Osteoblast (primary cell): Measurements from ENCODE around the gene MBP. TPM values are rescaled to one million over a fixed set of nuclear protein-coding genes. Genes with fewer than 3 reads are reported as not detected.

Source experiments
- DNase-seq: peaks from one replicate; pipeline ENCODE4 v3.0.0; 2011; ENCODE audit warnings: low spot score, mixed read lengths; ENCODE audit not compliant: insufficient read length; ENCODE audit errors: missing footprints
- H2AFZ ChIP-seq: 2 replicates; pipeline ENCODE4 v1.6.0; 2011; ENCODE audit warnings: mild to moderate bottlenecking, low read length
- H3K27ac ChIP-seq: 2 replicates; pipeline ENCODE4 v1.5.1; 2011; ENCODE audit warnings: mild to moderate bottlenecking, low read depth, low read length, moderate library complexity
- H3K27me3 ChIP-seq: 2 replicates; pipeline ENCODE4 v1.6.0; 2012; ENCODE audit warnings: mild to moderate bottlenecking, control low read depth, inconsistent platforms, low read length, moderate library complexity; ENCODE audit not compliant: insufficient read depth
- H3K36me3 ChIP-seq: 2 replicates; pipeline ENCODE4 v1.5.1; 2011; ENCODE audit warnings: mild to moderate bottlenecking, low read length, control low read depth, moderate library complexity; ENCODE audit not compliant: insufficient read depth
- H3K4me1 ChIP-seq: 2 replicates; pipeline ENCODE4 v1.5.1; 2011; ENCODE audit warnings: mild to moderate bottlenecking, low read length, control low read depth, moderate library complexity; ENCODE audit not compliant: insufficient read depth
- H3K4me2 ChIP-seq: 2 replicates; pipeline ENCODE4 v1.6.0; 2011; ENCODE audit warnings: mild to moderate bottlenecking, low read length; ENCODE audit not compliant: insufficient read depth
- H3K4me3 ChIP-seq: fragments of 200-600 bp; sonication (generic); 3 replicates; pipeline ENCODE4 v1.5.1; 2012; ENCODE audit warnings: mild to moderate bottlenecking, low read length, inconsistent platforms; ENCODE audit not compliant: insufficient read depth
- H3K79me2 ChIP-seq: 2 replicates; pipeline ENCODE4 v1.6.0; 2012; ENCODE audit warnings: mild to moderate bottlenecking, low read length, control low read depth, inconsistent platforms; ENCODE audit not compliant: insufficient read depth
- H3K9me3 ChIP-seq: 2 replicates; pipeline ENCODE4 v1.5.1; 2011; ENCODE audit warnings: low read depth, low read length, control low read depth
- H4K20me1 ChIP-seq: 2 replicates; pipeline ENCODE4 v1.6.0; 2012; ENCODE audit warnings: mild to moderate bottlenecking, low read length, control low read depth; ENCODE audit not compliant: insufficient read depth
- total RNA-seq: library from RNA; depleted of rRNA; stranded (reverse); fragments of >200 nt; gene quantifications from 2 replicates; pipeline ENCODE4 v1.2.3, GENCODE V29; 2012
- TF ChIP-seq, protein P1 (sequence below): IDR thresholded peaks from 2 replicates; pipeline ENCODE4 v1.5.1; 2011; ENCODE audit warnings: mild to moderate bottlenecking, low read depth, low read length, moderate library complexity; ENCODE audit errors: extremely low read depth

The MBP gene
- total RNA-seq, 1 donor, result 2.2 TPM

GRCh38 chr18:77042583-77042982 lies 90.0 kb downstream of the MBP start:
- Histone ChIP-seq H3K79me2 (no peaks in the 10 kb centered on the region), H3K36me3 (no peaks in the 10 kb centered on the region), H2AFZ (no peak overlapping the region), H3K4me1 (no peaks in the 10 kb centered on the region), H3K9me3 (no peaks in the 10 kb centered on the region), H3K27ac (peak overlapping the region; percentile 23), H3K4me2 (no peak overlapping the region), H3K27me3 (no peaks in the 10 kb centered on the region), H4K20me1 (no peaks in the 10 kb centered on the region), H3K4me3 (no peak overlapping the region)
- peak; percentile 64 for DNase-seq
- TF ChIP-seq, protein P1, sequence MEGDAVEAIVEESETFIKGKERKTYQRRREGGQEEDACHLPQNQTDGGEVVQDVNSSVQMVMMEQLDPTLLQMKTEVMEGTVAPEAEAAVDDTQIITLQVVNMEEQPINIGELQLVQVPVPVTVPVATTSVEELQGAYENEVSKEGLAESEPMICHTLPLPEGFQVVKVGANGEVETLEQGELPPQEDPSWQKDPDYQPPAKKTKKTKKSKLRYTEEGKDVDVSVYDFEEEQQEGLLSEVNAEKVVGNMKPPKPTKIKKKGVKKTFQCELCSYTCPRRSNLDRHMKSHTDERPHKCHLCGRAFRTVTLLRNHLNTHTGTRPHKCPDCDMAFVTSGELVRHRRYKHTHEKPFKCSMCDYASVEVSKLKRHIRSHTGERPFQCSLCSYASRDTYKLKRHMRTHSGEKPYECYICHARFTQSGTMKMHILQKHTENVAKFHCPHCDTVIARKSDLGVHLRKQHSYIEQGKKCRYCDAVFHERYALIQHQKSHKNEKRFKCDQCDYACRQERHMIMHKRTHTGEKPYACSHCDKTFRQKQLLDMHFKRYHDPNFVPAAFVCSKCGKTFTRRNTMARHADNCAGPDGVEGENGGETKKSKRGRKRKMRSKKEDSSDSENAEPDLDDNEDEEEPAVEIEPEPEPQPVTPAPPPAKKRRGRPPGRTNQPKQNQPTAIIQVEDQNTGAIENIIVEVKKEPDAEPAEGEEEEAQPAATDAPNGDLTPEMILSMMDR, result no peak

GRCh38 chr18:77039196-77040130 lies 93.1 kb downstream of the MBP start:
- Histone ChIP-seq H3K4me3 (no peak overlapping the region), H3K4me2 (no peak overlapping the region), H3K9me3 (no peaks in the 10 kb centered on the region), H3K4me1 (peaks cover 7% of the 10 kb centered on the region), H3K79me2 (no peaks in the 10 kb centered on the region), H3K36me3 (no peaks in the 10 kb centered on the region), H3K27ac (no peak overlapping the region), H2AFZ (no peak overlapping the region), H3K27me3 (no peaks in the 10 kb centered on the region), H4K20me1 (no peaks in the 10 kb centered on the region)
- peak; percentile 74 for DNase-seq
- TF ChIP-seq, protein P1, result no peak

DNA sequence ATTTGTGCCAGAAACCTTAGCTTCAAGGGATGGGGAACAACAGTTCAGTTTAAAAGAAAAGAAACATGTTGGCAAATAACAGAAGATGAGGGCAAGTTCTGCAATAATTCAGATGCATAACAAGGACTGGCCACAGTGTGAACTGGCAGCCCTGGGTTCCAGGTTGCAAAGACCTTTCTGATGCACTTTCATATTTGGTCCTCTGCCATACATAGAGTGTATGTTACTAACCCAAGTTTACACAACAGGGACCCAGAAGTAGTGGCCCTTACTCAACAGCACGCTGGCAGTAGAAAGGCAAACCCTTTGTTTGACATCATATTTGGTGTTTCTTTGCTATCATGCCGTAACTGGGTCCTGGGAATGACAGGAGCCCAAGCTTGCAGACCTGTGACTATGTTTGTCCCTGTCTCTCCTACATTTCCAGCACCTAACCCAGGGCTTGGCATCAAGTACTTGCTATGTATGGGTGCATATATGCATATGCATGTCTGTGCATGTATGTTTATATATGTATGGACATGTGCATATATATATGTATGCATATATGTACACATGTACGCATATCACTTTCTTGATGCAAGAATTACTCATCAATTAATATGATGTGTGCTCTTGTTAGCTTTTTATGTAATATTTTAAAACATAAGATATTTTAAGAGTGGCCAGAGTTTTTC lies 94.3 kb downstream of the MBP start:
- Histone ChIP-seq H3K4me2 (no peak overlapping the region), H2AFZ (no peak overlapping the region), H3K4me1 (peaks cover 7% of the 10 kb centered on the region), H3K79me2 (no peaks in the 10 kb centered on the region), H3K4me3 (no peak overlapping the region), H3K27me3 (no peaks in the 10 kb centered on the region), H3K36me3 (no peaks in the 10 kb centered on the region), H3K27ac (no peak overlapping the region), H3K9me3 (no peaks in the 10 kb centered on the region), H4K20me1 (no peaks in the 10 kb centered on the region)
- DNase-seq, result peak; percentile 21
- TF ChIP-seq, protein P1, result no peak

DNA sequence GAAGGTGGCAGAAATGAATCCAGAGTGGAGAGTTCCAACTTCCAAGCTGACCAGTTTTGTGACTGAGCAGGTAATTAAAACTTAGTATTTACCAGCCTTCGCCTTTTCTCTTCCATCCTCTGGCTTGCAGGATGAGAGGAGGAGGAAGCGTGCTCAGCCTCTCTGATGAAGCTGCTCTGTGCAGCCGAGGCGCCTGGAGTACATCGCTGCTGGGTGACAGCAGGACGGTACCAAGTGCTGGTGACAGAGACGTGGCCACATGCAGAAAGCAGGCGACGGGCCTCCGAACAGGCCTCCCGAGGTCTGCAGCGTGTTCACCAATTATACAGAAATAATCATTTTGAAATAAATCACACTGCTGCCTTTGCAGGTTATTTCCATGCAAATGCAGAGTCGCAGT lies 95.0 kb downstream of the MBP start:
- peak; percentile 34 for DNase-seq
- H2AFZ ChIP-seq, result no peak overlapping the region
- peaks cover 7% of the 10 kb centered on the region for H3K4me1 ChIP-seq
- H3K4me3 ChIP-seq, result no peak overlapping the region
- H3K27ac ChIP-seq, result no peak overlapping the region
- no peaks in the 10 kb centered on the region for H3K9me3 ChIP-seq
- no peaks in the 10 kb centered on the region for H3K36me3 ChIP-seq
- H4K20me1 ChIP-seq, result no peaks in the 10 kb centered on the region
- TF ChIP-seq, protein P1, result no peak
- no peaks in the 10 kb centered on the region for H3K27me3 ChIP-seq
- no peak overlapping the region for H3K4me2 ChIP-seq
- no peaks in the 10 kb centered on the region for H3K79me2 ChIP-seq
